Mesodermal cell (in vitro differentiated cells): ENCODE results near the gene NTF3. TPM values are rescaled to one million over a fixed set of nuclear protein-coding genes. Genes with fewer than 3 reads are reported as not detected.

Experiments
- H3K27ac ChIP-seq: 2 replicates; pipeline ENCODE4 v1.7.0; 2013; ENCODE audit warnings: mild to moderate bottlenecking, low read depth, low read length, moderate library complexity; ENCODE audit not compliant: severe bottlenecking
- H3K36me3 ChIP-seq: 2 replicates; pipeline ENCODE4 v1.7.1; 2013; ENCODE audit warnings: mild to moderate bottlenecking, low read length, moderate library complexity; ENCODE audit not compliant: control insufficient read depth, insufficient read depth
- H3K4me1 ChIP-seq: one replicate; pipeline ENCODE4 v1.7.1; 2013; ENCODE audit warnings: mild to moderate bottlenecking, low read length; ENCODE audit not compliant: insufficient read depth, control insufficient read depth, poor library complexity, severe bottlenecking
- H3K4me3 ChIP-seq: 2 replicates; pipeline ENCODE4 v1.7.0; 2013; ENCODE audit warnings: low read length, control low read depth, mild to moderate bottlenecking; ENCODE audit not compliant: insufficient read depth, poor library complexity, severe bottlenecking; ENCODE audit errors: extremely low read depth
- H3K9me3 ChIP-seq: 2 replicates; pipeline ENCODE4 v1.7.1; 2013; ENCODE audit warnings: mild to moderate bottlenecking, low read length, moderate library complexity; ENCODE audit not compliant: control insufficient read depth
- WGBS, 2 experiments: methylation state at CpG; one replicate each; pipeline ENCODE4 v1.1.5; 2013; ENCODE audit warnings: missing lambda C conversion rate in 2 of 2; ENCODE audit not compliant: insufficient coverage in 2 of 2; 5-methylcytosine and 5-hydroxymethylcytosine counted together
- polyA plus RNA-seq, 2 experiments: library from polyadenylated mRNA; stranded (reverse); fragments of 50-300 nt; gene quantifications; one replicate each; pipeline ENCODE4 v1.2.3, GENCODE V29; 2013

The NTF3 gene
- polyA plus RNA-seq (2013, experiment 1 of 2), result 1.3 TPM
- polyA plus RNA-seq (2013, experiment 2 of 2), result 1.9 TPM

- Histone ChIP-seq H3K36me3 (no peaks in the 10 kb centered on the region), H3K4me3 (peak within 1 kb of the TSS; percentile 40), H3K4me1 (peaks cover 32% of the 10 kb centered on the region), H3K27ac (no peak within 1 kb of the TSS), H3K9me3 (no peaks in the 10 kb centered on the region)
- 0% methylated on average over 6 to 22 of the region's 34 CpGs for WGBS, 2 experiments
These were observed at the start of gene NTF3 for GRCh38 chr12:5432011-5432400. Gene NTF3 (plus strand): TSS chr12:5432108. CDS start chr12:5432325, 217 bp downstream.

- 80 to 88% methylated on average over 3 of the region's 4 CpGs for WGBS, 2 experiments
- Histone ChIP-seq H3K4me3 (no peak overlapping the region), H3K36me3 (no peaks in the 10 kb centered on the region), H3K4me1 (no peaks in the 10 kb centered on the region), H3K27ac (no peak overlapping the region), H3K9me3 (no peaks in the 10 kb centered on the region)
These were observed 47.9 kb upstream of the NTF3 start for GRCh38 chr12:5384015-5384414.

- H3K9me3 ChIP-seq, result no peaks in the 10 kb centered on the region
- H3K4me3 ChIP-seq, result no peak overlapping the region
- no peaks in the 10 kb centered on the region for H3K36me3 ChIP-seq
- 92% methylated on average over 3 of the region's 5 CpGs; no CpG with 5 or more reads in 1 of the 2 experiments for WGBS, 2 experiments
- no peaks in the 10 kb centered on the region for H3K4me1 ChIP-seq
- H3K27ac ChIP-seq, result no peak overlapping the region
These were observed 43.0 kb upstream of the NTF3 start for GRCh38 chr12:5388581-5389535.

GRCh38 chr12:5390174-5390799 lies 41.6 kb upstream of the NTF3 start:
- Histone ChIP-seq H3K4me1 (no peaks in the 10 kb centered on the region), H3K4me3 (no peak overlapping the region), H3K9me3 (no peaks in the 10 kb centered on the region), H3K27ac (no peak overlapping the region), H3K36me3 (no peaks in the 10 kb centered on the region)
- 86 to 88% methylated on average over 4 of the region's 6 CpGs for WGBS, 2 experiments

DNA sequence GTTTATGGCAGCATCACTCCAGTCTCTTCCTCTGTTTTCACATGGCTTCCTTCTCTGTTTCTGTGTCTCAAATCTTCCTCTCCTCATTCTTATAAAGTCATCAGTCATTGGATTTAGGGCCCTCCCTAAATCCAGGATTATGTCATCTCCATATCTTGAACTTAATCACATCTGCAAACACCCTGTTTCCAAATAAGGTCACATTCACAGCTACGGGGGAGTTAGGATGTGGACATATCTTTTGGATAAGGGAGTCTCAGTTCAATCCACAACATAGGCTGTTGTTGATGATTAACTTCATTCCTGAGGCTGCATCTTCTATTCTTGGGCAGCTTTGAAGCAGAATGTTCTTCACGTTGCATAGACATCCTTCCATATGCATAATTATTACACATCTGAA lies 40.3 kb upstream of the NTF3 start:
- WGBS, 2 experiments, result no CpG with 5 or more reads among the region's 2 CpGs
- H3K27ac ChIP-seq, result no peak overlapping the region
- no peak overlapping the region for H3K4me3 ChIP-seq

GRCh38 chr12:5392961-5393360 lies 38.9 kb upstream of the NTF3 start:
- WGBS, 2 experiments, result 83 to 89% methylated on average over 3 to 4 of the region's 5 CpGs
- H3K4me3 ChIP-seq, result no peak overlapping the region
- H3K9me3 ChIP-seq, result no peaks in the 10 kb centered on the region
- no peaks in the 10 kb centered on the region for H3K36me3 ChIP-seq
- no peak overlapping the region for H3K27ac ChIP-seq
- H3K4me1 ChIP-seq, result no peaks in the 10 kb centered on the region

More for the DNA sequence above, 40.3 kb upstream of the NTF3 start:
- Histone ChIP-seq H3K36me3 (no peaks in the 10 kb centered on the region), H3K9me3 (no peaks in the 10 kb centered on the region), H3K4me1 (no peaks in the 10 kb centered on the region)

GRCh38 chr12:5395443-5396271 lies 36.3 kb upstream of the NTF3 start:
- H3K9me3 ChIP-seq, result no peaks in the 10 kb centered on the region
- no peaks in the 10 kb centered on the region for H3K36me3 ChIP-seq
- no peak overlapping the region for H3K4me3 ChIP-seq
- 76 to 95% methylated on average over 4 to 7 of the region's 13 CpGs for WGBS, 2 experiments
- H3K4me1 ChIP-seq, result no peaks in the 10 kb centered on the region
- no peak overlapping the region for H3K27ac ChIP-seq

DNA sequence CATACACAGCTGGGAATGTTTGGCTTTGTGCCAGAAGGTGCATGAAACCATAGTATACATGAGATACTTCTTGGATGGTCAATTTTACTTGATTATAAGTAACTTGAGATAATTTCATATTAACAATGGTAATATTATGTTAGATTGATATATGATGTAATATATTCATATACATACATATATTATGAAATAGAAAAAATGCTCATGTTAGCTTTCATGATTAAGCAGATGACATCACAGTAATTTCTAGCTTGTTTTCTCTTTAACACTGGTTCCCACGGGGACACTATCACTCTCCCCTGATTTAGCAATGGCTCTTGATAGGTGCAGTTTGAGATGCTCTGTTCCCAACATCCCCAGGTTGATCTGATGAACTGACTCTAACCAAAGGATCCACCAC lies 35.4 kb upstream of the NTF3 start:
- H3K4me3 ChIP-seq, result no peak overlapping the region
- no peak overlapping the region for H3K27ac ChIP-seq
- no peaks in the 10 kb centered on the region for H3K4me1 ChIP-seq
- no peaks in the 10 kb centered on the region for H3K36me3 ChIP-seq
- no peaks in the 10 kb centered on the region for H3K9me3 ChIP-seq
- WGBS, 2 experiments, result 100% methylated on average over 1 of the region's 1 CpG; no CpG with 5 or more reads in 1 of the 2 experiments

DNA sequence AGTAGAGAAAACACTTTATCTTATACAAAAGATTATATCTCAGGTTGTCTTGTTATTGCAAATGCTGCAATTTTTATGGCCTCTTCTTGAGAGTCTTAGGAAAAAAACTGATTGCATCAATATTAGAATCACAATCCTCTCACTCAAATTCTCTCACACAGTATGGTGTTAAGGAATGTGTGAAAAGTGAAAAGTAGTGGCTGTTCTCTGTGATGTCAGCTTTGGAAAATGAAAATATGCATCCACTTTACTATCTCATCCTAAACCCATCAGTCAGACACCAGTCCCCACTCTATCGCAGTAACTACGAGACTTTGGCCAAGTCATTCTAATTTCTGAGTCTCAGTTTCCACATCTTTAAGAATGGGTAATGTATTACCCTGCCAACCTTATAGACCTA lies 32.6 kb upstream of the NTF3 start:
- no peaks in the 10 kb centered on the region for H3K36me3 ChIP-seq
- H3K4me1 ChIP-seq, result no peaks in the 10 kb centered on the region
- no peak overlapping the region for H3K27ac ChIP-seq
- WGBS, 2 experiments, result 93% methylated on average over 2 of the region's 2 CpGs; no CpG with 5 or more reads in 1 of the 2 experiments
- H3K9me3 ChIP-seq, result no peaks in the 10 kb centered on the region
- no peak overlapping the region for H3K4me3 ChIP-seq
